Karpas-422 (cell line): ENCODE results near the gene INSR. TPM values are rescaled to one million over a fixed set of nuclear protein-coding genes. Genes with fewer than 3 reads are reported as not detected.
"Not testable (repeated sequence)": the region's sequence is repeated elsewhere in the genome, so short reads cannot be mapped to it uniquely, and the experiment has no call there.

ENCODE experiments used
- DNase-seq: peaks from one replicate; pipeline ENCODE4 v3.0.0-alpha.2; 2015
- H2AFZ ChIP-seq: fragments of 200-600 bp; sonication (generic); 2 replicates; pipeline ENCODE4 v1.6.1; 2014; ENCODE audit warnings: antibody characterized with exemption, low read length, mixed read lengths
- H3K27ac ChIP-seq: fragments of 200-600 bp; sonication (generic); 2 replicates; pipeline ENCODE4 v1.5.1; 2014; ENCODE audit warnings: mild to moderate bottlenecking, low read length, moderate library complexity
- H3K27me3 ChIP-seq: fragments of 200-600 bp; sonication (generic); 2 replicates; pipeline ENCODE4 v1.6.1; 2014; ENCODE audit warnings: low read length, mixed read lengths
- H3K36me3 ChIP-seq: fragments of 200-600 bp; sonication (generic); 2 replicates; pipeline ENCODE4 v1.6.1; 2014; ENCODE audit warnings: low read length, mixed read lengths; ENCODE audit not compliant: insufficient read depth
- H3K4me1 ChIP-seq: fragments of 200-600 bp; sonication (generic); 2 replicates; pipeline ENCODE4 v1.6.1; 2014; ENCODE audit warnings: mild to moderate bottlenecking, low read length, mixed read lengths
- H3K4me2 ChIP-seq: fragments of 200-600 bp; sonication (generic); 2 replicates; pipeline ENCODE4 v1.6.1; 2014; ENCODE audit warnings: low read length, low read depth, mild to moderate bottlenecking; ENCODE audit not compliant: poor library complexity, severe bottlenecking
- H3K4me3 ChIP-seq: fragments of 200-600 bp; sonication (generic); 2 replicates; pipeline ENCODE4 v1.5.1; 2014; ENCODE audit warnings: mild to moderate bottlenecking, antibody characterized with exemption, low read length, mixed read lengths
- H3K79me2 ChIP-seq: fragments of 200-600 bp; sonication (generic); 2 replicates; pipeline ENCODE4 v1.6.1; 2014; ENCODE audit warnings: mild to moderate bottlenecking, low read length, mixed read lengths
- H3K9ac ChIP-seq: fragments of 200-600 bp; sonication (generic); 2 replicates; pipeline ENCODE4 v1.6.0; 2014; ENCODE audit warnings: low read length
- H3K9me2 ChIP-seq: fragments of 200-600 bp; sonication (generic), shearing (Covaris generic); replicated peaks from 2 replicates; pipeline ENCODE4 v1.6.0; 2014; ENCODE audit warnings: mild to moderate bottlenecking, low read length, moderate library complexity; ENCODE audit not compliant: insufficient read depth
- H3K9me3 ChIP-seq: fragments of 300-700, 200-600 bp; sonication (generic); 2 replicates; pipeline ENCODE4 v1.6.1; 2014; ENCODE audit warnings: low read length, mixed read lengths
- H4K20me1 ChIP-seq: fragments of 200-600 bp; sonication (generic); 2 replicates; pipeline ENCODE4 v1.6.1; 2014; ENCODE audit warnings: mild to moderate bottlenecking, antibody characterized with exemption, low read length, low read depth; ENCODE audit not compliant: insufficient read depth
- total RNA-seq: library from RNA; depleted of rRNA; stranded (reverse); fragments of >200 nt; shearing (Covaris generic); gene quantifications from 2 replicates; pipeline ENCODE4 v1.2.3, GENCODE V29; 2014; ENCODE audit warnings: low replicate concordance

Gene INSR
- total RNA-seq, 1 experiment from 2014 or later = not detected

- H3K4me3 ChIP-seq = no peak overlapping the region
- H4K20me1 ChIP-seq = no peaks in the 10 kb centered on the region
- no peak overlapping the region for H3K27ac ChIP-seq
- no peak overlapping the region for H2AFZ ChIP-seq
- no peaks in the 10 kb centered on the region for H3K9me2 ChIP-seq
- no peak for DNase-seq
- no peaks in the 10 kb centered on the region for H3K79me2 ChIP-seq
- H3K36me3 ChIP-seq = no peaks in the 10 kb centered on the region
- no peak overlapping the region for H3K4me2 ChIP-seq
- no peak overlapping the region for H3K9ac ChIP-seq
- no peaks in the 10 kb centered on the region for H3K4me1 ChIP-seq
- no peaks in the 10 kb centered on the region for H3K27me3 ChIP-seq
- no peaks in the 10 kb centered on the region for H3K9me3 ChIP-seq
These were observed 77.8 kb downstream of the INSR start for GRCh38 chr19:7216373-7216902.

- no peak overlapping the region for H3K4me3 ChIP-seq
- H3K9ac ChIP-seq = no peak overlapping the region
- no peaks in the 10 kb centered on the region for H3K9me2 ChIP-seq
- H4K20me1 ChIP-seq = no peaks in the 10 kb centered on the region
- no peaks in the 10 kb centered on the region for H3K27me3 ChIP-seq
- no peak for DNase-seq
- no peaks in the 10 kb centered on the region for H3K36me3 ChIP-seq
- no peak overlapping the region for H2AFZ ChIP-seq
- no peaks in the 10 kb centered on the region for H3K4me1 ChIP-seq
- H3K79me2 ChIP-seq = no peaks in the 10 kb centered on the region
- no peaks in the 10 kb centered on the region for H3K9me3 ChIP-seq
- no peak overlapping the region for H3K27ac ChIP-seq
- H3K4me2 ChIP-seq = no peak overlapping the region
These were observed 79.0 kb downstream of the INSR start for GRCh38 chr19:7215176-7215575.

GRCh38 chr19:7214324-7215089 lies 79.7 kb downstream of the INSR start:
- Histone ChIP-seq H3K36me3 (no peaks in the 10 kb centered on the region), H3K27me3 (no peaks in the 10 kb centered on the region), H3K9me3 (no peaks in the 10 kb centered on the region), H3K27ac (no peak overlapping the region), H3K4me3 (no peak overlapping the region), H4K20me1 (no peaks in the 10 kb centered on the region), H2AFZ (no peak overlapping the region), H3K9ac (no peak overlapping the region), H3K9me2 (no peaks in the 10 kb centered on the region), H3K4me1 (no peaks in the 10 kb centered on the region), H3K79me2 (no peaks in the 10 kb centered on the region), H3K4me2 (no peak overlapping the region)
- no peak for DNase-seq

- DNase-seq = no peak
- Histone ChIP-seq H3K4me2 (no peak overlapping the region), H3K9me3 (no peaks in the 10 kb centered on the region), H3K4me1 (no peaks in the 10 kb centered on the region), H3K9ac (no peak overlapping the region), H3K79me2 (no peaks in the 10 kb centered on the region), H3K4me3 (no peak overlapping the region), H3K27ac (no peak overlapping the region), H3K36me3 (no peaks in the 10 kb centered on the region), H3K27me3 (no peaks in the 10 kb centered on the region), H2AFZ (no peak overlapping the region), H3K9me2 (no peaks in the 10 kb centered on the region), H4K20me1 (no peaks in the 10 kb centered on the region)
These were observed 80.4 kb downstream of the INSR start for GRCh38 chr19:7213628-7214323.

GRCh38 chr19:7211191-7211951 lies 82.8 kb downstream of the INSR start:
- H3K4me3 ChIP-seq = no peak overlapping the region
- no peaks in the 10 kb centered on the region for H4K20me1 ChIP-seq
- DNase-seq = no peak
- no peaks in the 10 kb centered on the region for H3K27me3 ChIP-seq
- no peak overlapping the region for H3K9ac ChIP-seq
- no peak overlapping the region for H3K4me2 ChIP-seq
- no peak overlapping the region for H3K27ac ChIP-seq
- no peaks in the 10 kb centered on the region for H3K79me2 ChIP-seq
- H3K9me2 ChIP-seq = no peaks in the 10 kb centered on the region
- H3K4me1 ChIP-seq = no peaks in the 10 kb centered on the region
- H2AFZ ChIP-seq = no peak overlapping the region
- H3K36me3 ChIP-seq = no peaks in the 10 kb centered on the region
- no peaks in the 10 kb centered on the region for H3K9me3 ChIP-seq

GRCh38 chr19:7210359-7210758 lies 83.9 kb downstream of the INSR start:
- Histone ChIP-seq H3K9ac (no peak overlapping the region), H3K36me3 (no peaks in the 10 kb centered on the region), H3K9me2 (no peaks in the 10 kb centered on the region), H3K79me2 (no peaks in the 10 kb centered on the region), H3K4me3 (no peak overlapping the region), H4K20me1 (no peaks in the 10 kb centered on the region), H3K4me1 (no peaks in the 10 kb centered on the region), H2AFZ (no peak overlapping the region), H3K9me3 (no peaks in the 10 kb centered on the region), H3K27me3 (no peaks in the 10 kb centered on the region), H3K27ac (no peak overlapping the region), H3K4me2 (no peak overlapping the region)
- DNase-seq = no peak

GRCh38 chr19:7209597-7210325 lies 84.5 kb downstream of the INSR start:
- not testable (repeated sequence) for H3K27me3 ChIP-seq, H3K9me2 ChIP-seq, H3K9me3 ChIP-seq, H3K79me2 ChIP-seq, H4K20me1 ChIP-seq, H3K36me3 ChIP-seq, H2AFZ ChIP-seq, H3K4me2 ChIP-seq, H3K4me1 ChIP-seq, H3K4me3 ChIP-seq, H3K9ac ChIP-seq, DNase-seq, H3K27ac ChIP-seq
